HepG2 (cell line): Measurements from ENCODE around the gene PAIP2. TPM values are rescaled to one million over a fixed set of nuclear protein-coding genes. Genes with fewer than 3 reads are reported as not detected.
A peak's percentile ranks its signal among the peaks of the same experiment; 100 is the strongest.

ENCODE experiments used
- ARNTL ChIP-seq: sonication (generic); formaldehyde crosslinking; IDR thresholded peaks from 2 replicates; pipeline ENCODE4 v1.4.0; 2020; ENCODE audit warnings: mild to moderate bottlenecking, missing genetic modification reagents
- ATF7-NPFF ChIP-seq: sonication (generic); formaldehyde crosslinking; IDR thresholded peaks from 2 replicates; pipeline ENCODE4 v1.8.1; 2023; ENCODE audit warnings: mild to moderate bottlenecking, low read depth, missing genetic modification reagents, moderate library complexity
- CHD4 ChIP-seq: fragments of 200-600 bp; sonication (generic); IDR thresholded peaks from 2 replicates; pipeline ENCODE4 v1.7.0; 2017; ENCODE audit warnings: mild to moderate bottlenecking, low read length, borderline replicate concordance
- HIVEP1 ChIP-seq: sonication (generic); formaldehyde crosslinking; IDR thresholded peaks from 2 replicates; pipeline ENCODE4 v1.4.0; 2020; ENCODE audit warnings: mild to moderate bottlenecking, missing genetic modification reagents
- NFE2L1 ChIP-seq: sonication (generic); formaldehyde crosslinking; IDR thresholded peaks from 2 replicates; pipeline ENCODE4 v1.4.0; 2020; ENCODE audit warnings: missing genetic modification reagents, mild to moderate bottlenecking, borderline replicate concordance
- SRY ChIP-seq: sonication (generic); formaldehyde crosslinking; IDR thresholded peaks from 2 replicates; pipeline ENCODE4 v1.8.0; 2022; ENCODE audit warnings: mild to moderate bottlenecking, missing genetic modification reagents
- ZNF274 ChIP-seq: sonication (generic); formaldehyde crosslinking; IDR thresholded peaks from 2 replicates; pipeline ENCODE4 v1.5.1; 2020; ENCODE audit warnings: mild to moderate bottlenecking, missing genetic modification reagents
- ZNF589 ChIP-seq: sonication (generic); formaldehyde crosslinking; conservative IDR thresholded peaks from 2 replicates; pipeline ENCODE4 v1.8.0; 2022; ENCODE audit warnings: mild to moderate bottlenecking, moderate library complexity, missing genetic modification reagents
- ZNF605 ChIP-seq: sonication (generic); formaldehyde crosslinking; IDR thresholded peaks from 2 replicates; pipeline ENCODE4 v1.8.0; 2022; ENCODE audit warnings: mild to moderate bottlenecking, missing genetic modification reagents
- ZNF800 ChIP-seq: sonication (generic); formaldehyde crosslinking; IDR thresholded peaks from 2 replicates; pipeline ENCODE4 v1.4.0; 2020; ENCODE audit warnings: missing genetic modification reagents
- polyA plus RNA-seq, 8 experiments: library from polyadenylated mRNA; depleted of rRNA in 3 of 8; stranded (reverse) in 7 of 8; unstranded in 1 of 8; fragments of >200 nt; fragmentation: Illumina TruSeq in 4 of 8; extraction: Trizol in 4 of 8; gene quantifications; 2 replicates each; pipeline versions ENCODE4 v1.2.1 to v1.2.3, GENCODE V29; 2011 to 2016; ENCODE audit warnings: low read depth in 4 of 8, missing spikeins in 1 of 8, mixed read lengths in 1 of 8; ENCODE audit not compliant: insufficient read depth in 1 of 8
- total RNA-seq, 5 experiments: library from RNA; depleted of rRNA; stranded (reverse); fragments of >200 nt; fragmentation: Illumina TruSeq; extraction: Trizol; gene quantifications; 2 replicates each; pipeline ENCODE4 v1.2.3, GENCODE V29; 2016; ENCODE audit warnings: low read depth in 1 of 5
- TF ChIP-seq, protein P1 (sequence below): sonication (generic); formaldehyde crosslinking; IDR thresholded peaks from 2 replicates; pipeline ENCODE4 v1.4.0; 2020; ENCODE audit warnings: missing genetic modification reagents, mild to moderate bottlenecking, borderline replicate concordance
- TF ChIP-seq, protein P2 (sequence below): sonication (generic); formaldehyde crosslinking; IDR thresholded peaks from 2 replicates; pipeline ENCODE4 v1.4.0; 2020; ENCODE audit warnings: mild to moderate bottlenecking, missing genetic modification reagents
- TF ChIP-seq, protein P3 (sequence below): sonication (generic); formaldehyde crosslinking; IDR thresholded peaks from 2 replicates; pipeline ENCODE4 v1.8.0; 2022; ENCODE audit warnings: missing genetic modification reagents, mild to moderate bottlenecking, borderline replicate concordance
- TF ChIP-seq, protein P4 (sequence below): sonication (generic); formaldehyde crosslinking; IDR thresholded peaks from 2 replicates; pipeline ENCODE4 v1.4.0; 2020; ENCODE audit warnings: mild to moderate bottlenecking, missing genetic modification reagents

Gene PAIP2
- total and polyA plus RNA-seq, 2 of the 13 experiments (the other 11 are each of a cell fraction or from before 2014, with no cell fraction given) = 61.5 to 76.3 TPM

DNA sequence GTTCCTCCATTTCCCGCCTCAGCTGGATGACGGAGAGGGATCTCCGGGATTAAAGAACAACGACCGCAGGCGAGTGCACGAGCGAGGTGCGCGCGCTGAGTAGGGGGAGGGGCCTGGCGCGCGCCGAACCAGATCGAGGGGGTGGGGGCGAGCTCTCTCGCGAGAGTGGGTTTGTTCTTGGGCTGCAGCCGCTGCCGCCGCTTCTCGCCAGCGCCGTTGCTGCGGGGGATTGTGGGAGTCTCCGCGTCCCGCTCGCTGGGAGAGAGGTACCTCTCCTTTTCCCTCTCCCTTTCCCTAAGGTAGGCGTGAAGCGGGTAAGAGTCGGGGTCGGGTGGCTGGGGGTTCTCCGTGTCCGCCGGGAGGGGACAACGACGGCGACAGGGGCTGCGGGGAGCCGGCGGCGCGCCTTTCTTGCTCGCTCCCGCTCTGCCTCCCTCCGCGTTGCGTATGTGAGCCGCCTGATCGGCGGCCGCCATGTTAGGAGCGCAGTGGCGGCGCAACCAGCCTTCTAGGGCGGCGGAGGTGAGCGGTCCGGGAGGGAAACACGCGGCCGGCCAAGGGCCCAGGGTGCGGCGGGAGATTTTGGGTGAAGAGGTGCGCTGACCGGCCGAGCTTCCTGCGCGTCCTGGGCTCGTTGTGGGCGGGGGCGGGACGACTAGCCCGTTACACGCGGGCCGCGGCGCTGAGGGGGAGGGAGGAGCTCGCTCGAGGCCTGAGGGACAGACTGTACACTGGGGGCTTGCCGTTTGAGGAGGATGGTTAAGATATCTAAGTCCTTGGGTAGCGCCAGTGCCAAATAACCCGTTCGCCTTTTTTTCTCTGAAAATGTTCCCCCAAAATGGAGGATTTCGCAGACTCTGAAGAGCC lies 47.9 kb upstream of the PAIP2 start, which contains the start of gene MATR3 (continued):
- TF ChIP-seq, protein P1, sequence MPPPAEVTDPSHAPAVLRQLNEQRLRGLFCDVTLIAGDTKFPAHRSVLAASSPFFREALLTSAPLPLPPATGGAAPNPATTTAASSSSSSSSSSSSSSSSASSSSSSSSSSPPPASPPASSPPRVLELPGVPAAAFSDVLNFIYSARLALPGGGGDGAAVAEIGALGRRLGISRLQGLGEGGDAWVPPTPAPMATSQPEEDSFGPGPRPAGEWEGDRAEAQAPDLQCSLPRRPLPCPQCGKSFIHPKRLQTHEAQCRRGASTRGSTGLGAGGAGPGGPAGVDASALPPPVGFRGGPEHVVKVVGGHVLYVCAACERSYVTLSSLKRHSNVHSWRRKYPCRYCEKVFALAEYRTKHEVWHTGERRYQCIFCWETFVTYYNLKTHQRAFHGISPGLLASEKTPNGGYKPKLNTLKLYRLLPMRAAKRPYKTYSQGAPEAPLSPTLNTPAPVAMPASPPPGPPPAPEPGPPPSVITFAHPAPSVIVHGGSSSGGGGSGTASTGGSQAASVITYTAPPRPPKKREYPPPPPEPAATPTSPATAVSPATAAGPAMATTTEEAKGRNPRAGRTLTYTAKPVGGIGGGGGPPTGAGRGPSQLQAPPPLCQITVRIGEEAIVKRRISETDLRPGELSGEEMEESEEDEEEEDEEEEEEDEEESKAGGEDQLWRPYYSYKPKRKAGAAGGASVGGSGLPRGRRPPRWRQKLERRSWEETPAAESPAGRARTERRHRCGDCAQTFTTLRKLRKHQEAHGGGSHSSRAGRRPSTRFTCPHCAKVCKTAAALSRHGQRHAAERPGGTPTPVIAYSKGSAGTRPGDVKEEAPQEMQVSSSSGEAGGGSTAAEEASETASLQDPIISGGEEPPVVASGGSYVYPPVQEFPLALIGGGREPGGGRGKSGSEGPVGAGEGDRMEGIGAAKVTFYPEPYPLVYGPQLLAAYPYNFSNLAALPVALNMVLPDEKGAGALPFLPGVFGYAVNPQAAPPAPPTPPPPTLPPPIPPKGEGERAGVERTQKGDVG = no peak
- TF ChIP-seq ZNF605 (peak; percentile 65; the same call in 1 of the 2 replicates), CHD4 (no peak; the same call in 1 of the 2 replicates), SRY (CRISPR knock-in tag) (no peak; the same call in 1 of the 2 replicates), ZNF589 (0 out of 2 replicates have a peak, but pooled peaks have one; percentile 17), ZNF274 (CRISPR knock-in tag) (0 out of 2 replicates have a peak, but pooled peaks have one; percentile 63), ARNTL (peak; percentile 55; the same call in 1 of the 2 replicates), NFE2L1 (CRISPR knock-in tag) (no peak), ATF7-NPFF (CRISPR knock-in tag) (peak; percentile 54; the same call in 1 of the 2 replicates), HIVEP1 (CRISPR knock-in tag) (0 out of 2 replicates have a peak, but pooled peaks have one; percentile 50), ZNF800 (CRISPR knock-in tag) (peak; percentile 66; the same call in 1 of the 2 replicates)
- TF ChIP-seq, protein P2, sequence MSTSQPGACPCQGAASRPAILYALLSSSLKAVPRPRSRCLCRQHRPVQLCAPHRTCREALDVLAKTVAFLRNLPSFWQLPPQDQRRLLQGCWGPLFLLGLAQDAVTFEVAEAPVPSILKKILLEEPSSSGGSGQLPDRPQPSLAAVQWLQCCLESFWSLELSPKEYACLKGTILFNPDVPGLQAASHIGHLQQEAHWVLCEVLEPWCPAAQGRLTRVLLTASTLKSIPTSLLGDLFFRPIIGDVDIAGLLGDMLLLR (CRISPR knock-in tag) = no peak
- TF ChIP-seq, protein P3, sequence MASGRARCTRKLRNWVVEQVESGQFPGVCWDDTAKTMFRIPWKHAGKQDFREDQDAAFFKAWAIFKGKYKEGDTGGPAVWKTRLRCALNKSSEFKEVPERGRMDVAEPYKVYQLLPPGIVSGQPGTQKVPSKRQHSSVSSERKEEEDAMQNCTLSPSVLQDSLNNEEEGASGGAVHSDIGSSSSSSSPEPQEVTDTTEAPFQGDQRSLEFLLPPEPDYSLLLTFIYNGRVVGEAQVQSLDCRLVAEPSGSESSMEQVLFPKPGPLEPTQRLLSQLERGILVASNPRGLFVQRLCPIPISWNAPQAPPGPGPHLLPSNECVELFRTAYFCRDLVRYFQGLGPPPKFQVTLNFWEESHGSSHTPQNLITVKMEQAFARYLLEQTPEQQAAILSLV (CRISPR knock-in tag) = no peak; the same call in none of the 2 replicates
- TF ChIP-seq, protein P4, sequence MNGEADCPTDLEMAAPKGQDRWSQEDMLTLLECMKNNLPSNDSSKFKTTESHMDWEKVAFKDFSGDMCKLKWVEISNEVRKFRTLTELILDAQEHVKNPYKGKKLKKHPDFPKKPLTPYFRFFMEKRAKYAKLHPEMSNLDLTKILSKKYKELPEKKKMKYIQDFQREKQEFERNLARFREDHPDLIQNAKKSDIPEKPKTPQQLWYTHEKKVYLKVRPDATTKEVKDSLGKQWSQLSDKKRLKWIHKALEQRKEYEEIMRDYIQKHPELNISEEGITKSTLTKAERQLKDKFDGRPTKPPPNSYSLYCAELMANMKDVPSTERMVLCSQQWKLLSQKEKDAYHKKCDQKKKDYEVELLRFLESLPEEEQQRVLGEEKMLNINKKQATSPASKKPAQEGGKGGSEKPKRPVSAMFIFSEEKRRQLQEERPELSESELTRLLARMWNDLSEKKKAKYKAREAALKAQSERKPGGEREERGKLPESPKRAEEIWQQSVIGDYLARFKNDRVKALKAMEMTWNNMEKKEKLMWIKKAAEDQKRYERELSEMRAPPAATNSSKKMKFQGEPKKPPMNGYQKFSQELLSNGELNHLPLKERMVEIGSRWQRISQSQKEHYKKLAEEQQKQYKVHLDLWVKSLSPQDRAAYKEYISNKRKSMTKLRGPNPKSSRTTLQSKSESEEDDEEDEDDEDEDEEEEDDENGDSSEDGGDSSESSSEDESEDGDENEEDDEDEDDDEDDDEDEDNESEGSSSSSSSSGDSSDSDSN = peak; percentile 79
